ENCODE data around the gene HHAT.

HHAT gene

DNA sequence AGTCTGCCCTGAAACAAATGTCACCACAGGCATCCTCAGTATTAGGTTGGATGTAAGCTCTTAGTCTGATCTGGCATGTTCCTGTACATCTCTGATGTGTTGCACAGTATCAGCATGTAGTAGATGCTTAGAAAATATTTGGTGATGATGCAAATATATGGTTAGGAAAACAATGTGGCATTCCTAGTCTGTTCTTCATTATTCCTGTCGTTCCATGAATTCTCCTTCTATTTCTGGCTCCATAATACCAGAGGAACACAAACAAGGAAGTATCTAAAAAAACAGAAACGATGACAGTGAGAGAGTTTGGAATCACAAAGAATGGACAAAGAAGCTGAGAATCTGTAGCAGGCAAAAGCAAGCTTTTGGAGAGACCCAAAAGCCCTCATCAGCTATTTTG, 236.6 kb downstream of the HHAT start:
- no peaks in the 10 kb centered on the region for H3K9me2 ChIP-seq (replicated peaks; ENCODE audit: insufficient read depth, low read length)
- no peak for DNase-seq
- TF ChIP-seq EZH2phosphoT487 (IDR thresholded peaks at IDR 0.05; ENCODE audit: low read length) = no peak
- TF ChIP-seq, protein P1, sequence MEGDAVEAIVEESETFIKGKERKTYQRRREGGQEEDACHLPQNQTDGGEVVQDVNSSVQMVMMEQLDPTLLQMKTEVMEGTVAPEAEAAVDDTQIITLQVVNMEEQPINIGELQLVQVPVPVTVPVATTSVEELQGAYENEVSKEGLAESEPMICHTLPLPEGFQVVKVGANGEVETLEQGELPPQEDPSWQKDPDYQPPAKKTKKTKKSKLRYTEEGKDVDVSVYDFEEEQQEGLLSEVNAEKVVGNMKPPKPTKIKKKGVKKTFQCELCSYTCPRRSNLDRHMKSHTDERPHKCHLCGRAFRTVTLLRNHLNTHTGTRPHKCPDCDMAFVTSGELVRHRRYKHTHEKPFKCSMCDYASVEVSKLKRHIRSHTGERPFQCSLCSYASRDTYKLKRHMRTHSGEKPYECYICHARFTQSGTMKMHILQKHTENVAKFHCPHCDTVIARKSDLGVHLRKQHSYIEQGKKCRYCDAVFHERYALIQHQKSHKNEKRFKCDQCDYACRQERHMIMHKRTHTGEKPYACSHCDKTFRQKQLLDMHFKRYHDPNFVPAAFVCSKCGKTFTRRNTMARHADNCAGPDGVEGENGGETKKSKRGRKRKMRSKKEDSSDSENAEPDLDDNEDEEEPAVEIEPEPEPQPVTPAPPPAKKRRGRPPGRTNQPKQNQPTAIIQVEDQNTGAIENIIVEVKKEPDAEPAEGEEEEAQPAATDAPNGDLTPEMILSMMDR (IDR thresholded peaks at IDR 0.05; ENCODE audit: low read length) = no peak
- no peak for TF ChIP-seq EZH2 (optimal IDR thresholded peaks at IDR 0.05; ENCODE audit: low read depth, low read length)

DNA sequence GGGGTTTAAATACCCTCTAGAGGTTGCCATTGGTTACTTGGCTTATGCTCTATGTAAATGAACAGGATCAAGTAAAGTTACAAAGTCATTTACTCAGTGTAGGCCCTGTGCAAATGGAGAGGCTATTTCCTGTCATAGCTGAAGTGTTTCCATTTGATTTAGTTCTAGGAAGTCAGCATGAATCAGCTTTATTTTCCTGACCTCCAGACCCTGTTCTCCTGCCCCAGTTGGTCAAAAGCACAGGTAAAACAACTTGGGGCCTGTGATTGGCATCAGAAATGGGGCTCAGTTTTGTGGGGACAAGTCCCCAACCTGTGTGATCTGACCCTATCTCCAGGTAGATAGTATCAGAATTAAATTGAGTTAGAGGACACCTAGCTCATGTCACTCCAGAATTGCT, 239.9 kb downstream of the HHAT start:
- H3K27me3 ChIP-seq (replicated peaks; ENCODE audit: insufficient read depth, low read length) = no peaks in the 10 kb centered on the region
- H3K4me3 ChIP-seq (ENCODE audit: low read length) = no peak overlapping the region
- TF ChIP-seq EZH2phosphoT487 (IDR thresholded peaks at IDR 0.05; ENCODE audit: low read length) (no peak), EZH2 (optimal IDR thresholded peaks at IDR 0.05; ENCODE audit: low read depth, low read length) (no peak)
- TF ChIP-seq, protein P1 (IDR thresholded peaks at IDR 0.05; ENCODE audit: low read length) = no peak
- no peaks in the 10 kb centered on the region for H3F3A ChIP-seq (ENCODE audit: insufficient read depth, low read length)
- H3K9me3 ChIP-seq (replicated peaks; ENCODE audit: insufficient read depth, low read length) = no peaks in the 10 kb centered on the region
- H2AFZ ChIP-seq (ENCODE audit: low read length) = no peak overlapping the region
- H3K4me1 ChIP-seq (ENCODE audit: low read length) = no peaks in the 10 kb centered on the region
- no peak for DNase-seq
- no peaks in the 10 kb centered on the region for H3K36me3 ChIP-seq (replicated peaks; ENCODE audit: insufficient read depth, low read length)
- no peaks in the 10 kb centered on the region for H4K20me1 ChIP-seq (ENCODE audit: insufficient read depth, low read length)
- H3K79me2 ChIP-seq (ENCODE audit: low read length) = no peaks in the 10 kb centered on the region
- no peak overlapping the region for H3K9ac ChIP-seq (ENCODE audit: low read length)
- H3K27ac ChIP-seq (ENCODE audit: low read length) = no peak overlapping the region
- H3K9me2 ChIP-seq (replicated peaks; ENCODE audit: insufficient read depth, low read length) = no peaks in the 10 kb centered on the region
- no peak overlapping the region for H3K4me2 ChIP-seq (ENCODE audit: low read depth, low read length)

More for the DNA sequence above, 236.6 kb downstream of the HHAT start:
- H3K4me3 ChIP-seq (ENCODE audit: low read length) = no peak overlapping the region
- no peaks in the 10 kb centered on the region for H3F3A ChIP-seq (ENCODE audit: insufficient read depth, low read length)
- no peaks in the 10 kb centered on the region for H3K79me2 ChIP-seq (ENCODE audit: low read length)
- H3K4me2 ChIP-seq (ENCODE audit: low read depth, low read length) = no peak overlapping the region
- no peaks in the 10 kb centered on the region for H3K36me3 ChIP-seq (replicated peaks; ENCODE audit: insufficient read depth, low read length)
- H2AFZ ChIP-seq (ENCODE audit: low read length) = no peak overlapping the region
- H3K27me3 ChIP-seq (replicated peaks; ENCODE audit: insufficient read depth, low read length) = no peaks in the 10 kb centered on the region
- H3K9ac ChIP-seq (ENCODE audit: low read length) = no peak overlapping the region
- H3K9me3 ChIP-seq (replicated peaks; ENCODE audit: insufficient read depth, low read length) = no peaks in the 10 kb centered on the region
- H3K4me1 ChIP-seq (ENCODE audit: low read length) = no peaks in the 10 kb centered on the region
- no peak overlapping the region for H3K27ac ChIP-seq (ENCODE audit: low read length)
- no peaks in the 10 kb centered on the region for H4K20me1 ChIP-seq (ENCODE audit: insufficient read depth, low read length)

DNA sequence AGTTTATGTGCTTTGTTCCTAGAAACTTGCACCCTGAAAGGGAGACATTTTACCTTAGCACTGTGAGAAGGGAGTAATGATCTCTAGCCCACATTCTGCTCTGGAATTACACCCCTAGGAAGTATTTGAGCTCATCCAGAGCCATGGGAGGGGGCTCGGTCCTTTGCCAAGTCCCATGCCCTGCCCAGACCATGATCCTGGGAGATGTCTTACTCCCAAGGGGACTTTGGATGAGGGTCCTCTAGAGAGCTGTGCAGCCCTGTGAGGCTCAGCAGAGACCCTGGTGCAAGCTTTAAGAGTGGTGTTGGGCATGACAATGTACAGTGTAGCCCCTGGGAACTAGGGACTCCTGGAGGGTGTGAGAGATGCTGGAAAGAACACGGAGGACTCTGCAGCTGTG, 241.4 kb downstream of the HHAT start:
- no peak for DNase-seq
- H3K79me2 ChIP-seq (ENCODE audit: low read length) = no peaks in the 10 kb centered on the region
- H3K9me2 ChIP-seq (replicated peaks; ENCODE audit: insufficient read depth, low read length) = no peaks in the 10 kb centered on the region
- no peaks in the 10 kb centered on the region for H3F3A ChIP-seq (ENCODE audit: insufficient read depth, low read length)
- H2AFZ ChIP-seq (ENCODE audit: low read length) = no peak overlapping the region
- H3K4me2 ChIP-seq (ENCODE audit: low read depth, low read length) = no peak overlapping the region
- TF ChIP-seq, protein P1 (IDR thresholded peaks at IDR 0.05; ENCODE audit: low read length) = no peak
- TF ChIP-seq EZH2 (optimal IDR thresholded peaks at IDR 0.05; ENCODE audit: low read depth, low read length) (no peak), EZH2phosphoT487 (IDR thresholded peaks at IDR 0.05; ENCODE audit: low read length) (no peak)
- no peak overlapping the region for H3K4me3 ChIP-seq (ENCODE audit: low read length)
- no peaks in the 10 kb centered on the region for H4K20me1 ChIP-seq (ENCODE audit: insufficient read depth, low read length)
- H3K4me1 ChIP-seq (ENCODE audit: low read length) = no peaks in the 10 kb centered on the region
- H3K27me3 ChIP-seq (replicated peaks; ENCODE audit: insufficient read depth, low read length) = no peaks in the 10 kb centered on the region
- no peaks in the 10 kb centered on the region for H3K36me3 ChIP-seq (replicated peaks; ENCODE audit: insufficient read depth, low read length)
- no peak overlapping the region for H3K27ac ChIP-seq (ENCODE audit: low read length)
- no peaks in the 10 kb centered on the region for H3K9me3 ChIP-seq (replicated peaks; ENCODE audit: insufficient read depth, low read length)
- no peak overlapping the region for H3K9ac ChIP-seq (ENCODE audit: low read length)

Measured in MM.1S (cell line).